OCI-LY7 (cell line): ENCODE measurements around the gene CLGN. TPM values are rescaled to one million over a fixed set of nuclear protein-coding genes. Genes with fewer than 3 reads are reported as not detected.

ENCODE experiments used
- Bru-seq: library from RNA; stranded (reverse); fragments of 400-500 nt; gene quantifications from one replicate; lab custom pipeline; 2021; lab: Mats Ljungman, UMichigan
- BruChase-seq, 2 experiments: library from RNA; stranded (reverse); fragments of 400-500 nt; gene quantifications; one replicate each; lab custom pipeline; 2021; lab: Mats Ljungman, UMichigan
- BruUV-seq: library from RNA; stranded (reverse); fragments of 400-500 nt; replicated peaks from 2 replicates; lab custom pipeline; 2021; lab: Mats Ljungman, UMichigan
- CTCF ChIA-PET: fragments of 300-600 bp; sonication (Branson Sonifier 250); formaldehyde crosslinking; loops from one replicate; lab custom pipeline; 2022; ENCODE audit warnings: antibody characterized with exemption; ENCODE audit not compliant: unreplicated experiment; lab: Charles Lee
- POLR2A ChIA-PET: fragments of 300-600 bp; sonication (Branson Sonifier 250); formaldehyde crosslinking; loops from one replicate; lab custom pipeline; 2022; ENCODE audit warnings: antibody characterized with exemption; lab: Charles Lee
- DNase-seq: peaks from one replicate; pipeline ENCODE4 v3.0.0-alpha.2; 2015; ENCODE audit warnings: low spot score
- H2AFZ ChIP-seq: fragments of 200-600 bp; sonication (generic), shearing (Covaris generic); 2 replicates; pipeline ENCODE4 v1.6.1; 2014; ENCODE audit warnings: mild to moderate bottlenecking, antibody characterized with exemption, low read length, moderate library complexity
- H3K27ac ChIP-seq: fragments of 200-600 bp; sonication (generic); 2 replicates; pipeline ENCODE4 v1.5.1; 2014; ENCODE audit warnings: mixed run types, low read depth, mild to moderate bottlenecking, moderate library complexity, low read length, inconsistent platforms; ENCODE audit not compliant: poor library complexity, severe bottlenecking
- H3K36me3 ChIP-seq: fragments of 200-600 bp; sonication (generic); 2 replicates; pipeline ENCODE4 v1.6.1; 2014; ENCODE audit warnings: mild to moderate bottlenecking, antibody characterized with exemption, low read length, moderate library complexity, mixed read lengths; ENCODE audit not compliant: insufficient read depth
- H3K4me1 ChIP-seq: fragments of 200-600 bp; sonication (generic); 2 replicates; pipeline ENCODE4 v1.5.1; 2014; ENCODE audit warnings: mild to moderate bottlenecking, low read length; ENCODE audit not compliant: insufficient read depth, poor library complexity, severe bottlenecking
- H3K4me2 ChIP-seq: fragments of 200-600 bp; sonication (generic); 2 replicates; pipeline ENCODE4 v1.6.1; 2014; ENCODE audit warnings: mild to moderate bottlenecking, low read length
- H3K4me3 ChIP-seq: fragments of 200-600 bp; sonication (generic); 2 replicates; pipeline ENCODE4 v1.5.1; 2014; ENCODE audit warnings: mild to moderate bottlenecking, low read depth, low read length; ENCODE audit not compliant: poor library complexity, severe bottlenecking
- H3K79me2 ChIP-seq: fragments of 200-600 bp; sonication (generic); 2 replicates; pipeline ENCODE4 v1.6.1; 2016; ENCODE audit warnings: low read depth, mild to moderate bottlenecking, low read length, moderate library complexity, mixed read lengths; ENCODE audit not compliant: insufficient read depth
- H3K9me2 ChIP-seq: fragments of 200-600 bp; sonication (generic); 2 replicates; pipeline ENCODE4 v1.6.1; 2016; ENCODE audit warnings: mild to moderate bottlenecking, low read length, mixed read lengths; ENCODE audit not compliant: insufficient read depth
- H3K9me3 ChIP-seq: fragments of 200-600 bp; sonication (generic); 2 replicates; pipeline ENCODE4 v1.6.1; 2014; ENCODE audit warnings: mild to moderate bottlenecking, mixed run types, low read length, mixed read lengths
- H4K20me1 ChIP-seq: fragments of 200-600 bp; sonication (generic); 2 replicates; pipeline ENCODE4 v1.6.1; 2014; ENCODE audit warnings: mild to moderate bottlenecking, antibody characterized with exemption, low read length, moderate library complexity, mixed read lengths; ENCODE audit not compliant: insufficient read depth
- CTCF ChIP-seq: fragments of 200-600 bp; sonication (generic); conservative IDR thresholded peaks from 2 replicates; pipeline ENCODE4 v1.5.1; 2014; ENCODE audit warnings: mild to moderate bottlenecking, antibody characterized with exemption, low read length, moderate library complexity, mixed read lengths
- EZH2phosphoT487 ChIP-seq: fragments of 200-600 bp; sonication (generic); IDR thresholded peaks from 2 replicates; pipeline ENCODE4 v1.6.1; 2018; ENCODE audit warnings: low read depth, borderline replicate concordance, mild to moderate bottlenecking, mixed run types, antibody characterized with exemption, low read length, moderate library complexity, mixed read lengths
- intact Hi-C: fragments of 100-400 bp; cut with micrococcal nuclease; formaldehyde crosslinking; loops from one replicate; pipeline ENCODE4 v1.10.0; 2022; ENCODE audit not compliant: unreplicated experiment
- long read RNA-seq: library from polyadenylated mRNA; stranded (forward); transcript quantifications from one replicate; pipeline ENCODE4 v2.0.0, GENCODE V29; 2022
- total RNA-seq, 2 experiments: library from RNA; depleted of rRNA in 1 of 2; stranded (reverse); fragments of >200 nt in 1 of 2; shearing (Covaris generic) in 1 of 2; gene quantifications; 2 replicates each; pipeline ENCODE4 v1.2.3, GENCODE V29; 2014 to 2022

Gene CLGN
- total RNA-seq (2014; rRNA removed; shearing (Covaris generic)) (1.1 and 1.3 TPM in 2 replicates), total RNA-seq (2022) (2.5 and 4.2 TPM in 2 replicates), Bru-seq, nascent RNA (percentile 44 among the genes with signal in this experiment), BruChase-seq, experiment 1, labeled RNA remaining after a 6-hour chase (percentile 35 among the genes with signal in this experiment), BruChase-seq, experiment 2, labeled RNA remaining after a 2-hour chase (percentile 38 among the genes with signal in this experiment)
- long read RNA-seq, transcript CLGN-201 (15 exons, 3,043 nt) = major isoform, 9 of 13 reads
- long read RNA-seq, partial matches to known transcripts = 1 of 13 reads
- long read RNA-seq, other reads (novel, unspliced or antisense) = 2 of 13 reads

DNA sequence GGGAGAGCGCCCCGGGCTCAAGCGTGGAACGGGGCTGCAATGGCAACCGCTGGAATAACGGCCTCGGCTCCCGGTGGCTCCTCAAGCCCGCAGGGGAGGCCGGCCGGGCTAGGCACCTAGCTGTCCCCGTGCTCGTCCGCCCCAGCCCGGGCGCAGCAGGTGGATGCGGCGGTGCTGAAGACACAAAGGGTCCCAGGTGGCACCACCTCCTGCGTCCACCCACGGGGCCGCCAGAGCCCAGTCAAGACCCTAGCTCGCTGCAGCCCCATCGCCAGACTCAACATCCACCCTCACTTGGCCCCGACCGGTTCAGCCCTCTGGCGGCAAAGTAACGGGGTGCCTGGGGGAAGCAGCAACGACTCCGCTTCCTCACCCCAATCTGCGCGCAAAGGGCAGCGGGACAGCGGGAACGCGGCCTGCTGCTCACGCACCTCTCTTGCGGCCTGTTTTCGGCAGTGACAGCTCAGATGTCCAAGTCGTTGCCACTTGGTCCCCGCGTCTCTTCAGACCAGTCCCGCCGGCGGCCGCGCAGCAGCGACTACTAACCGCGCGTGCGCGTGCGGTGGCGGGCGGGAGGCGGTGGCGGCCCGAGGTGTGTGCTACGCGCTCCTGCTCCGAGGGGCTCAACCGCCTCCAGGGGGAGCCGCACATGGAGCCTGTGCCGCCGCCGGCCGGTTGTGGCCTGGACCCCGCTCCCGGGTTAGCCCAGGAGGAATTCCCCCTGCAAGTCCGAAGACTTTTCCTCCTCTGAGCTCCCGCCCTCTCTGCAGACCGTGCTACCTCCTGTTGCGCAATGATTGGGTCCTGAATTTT lies at the start of gene CLGN:
TSS of gene CLGN (minus strand) at position 543 of the 813 bp plus-strand sequence. CDS start 14,570 bp downstream, outside the sequence.
- peak within 1 kb of the TSS; percentile 72 for H3K4me3 ChIP-seq
- H4K20me1 ChIP-seq = no peaks in the 10 kb centered on the region
- no peaks in the 10 kb centered on the region for H3K36me3 ChIP-seq
- H3K9me2 ChIP-seq = no peaks in the 10 kb centered on the region
- peaks cover 10% of the 10 kb centered on the region for H3K4me1 ChIP-seq
- no peak within 1 kb of the TSS for H3K27ac ChIP-seq
- no TSS peak for BruUV-seq
- intact Hi-C loops = loop anchor here (1.0 to 5.0 kb wide), 3 partner anchors 95 to 423 kb away; partner anchors contain the start of gene ELMOD2
- peak within 1 kb of the TSS; percentile 93 for H2AFZ ChIP-seq
- no peaks in the 10 kb centered on the region for H3K79me2 ChIP-seq
- ChIA-PET CTCF (interaction anchor here (1.5 kb wide), 1 partner anchor 54 kb away, joined by 5 read pairs; the partner anchor contains the start of gene SCOC), POLR2A (interaction anchor here (0.7 to 1.5 kb wide), 7 partner anchors 9 to 97 kb away, joined by 3 to 6 read pairs (median 4); partner anchors contain the start of genes ELMOD2 and SCOC)
- H3K4me2 ChIP-seq = peak within 1 kb of the TSS; percentile 83
- TF ChIP-seq EZH2phosphoT487 = no peak
- TF ChIP-seq CTCF = peak; percentile 78
- H3K9me3 ChIP-seq = no peaks in the 10 kb centered on the region
- peak; percentile 82 for DNase-seq

GRCh38 chr4:140472156-140472555 lies 44.7 kb upstream of the CLGN start:
- no peaks in the 10 kb centered on the region for H3K9me3 ChIP-seq
- no peaks in the 10 kb centered on the region for H4K20me1 ChIP-seq
- no peaks in the 10 kb centered on the region for H3K4me1 ChIP-seq
- no peaks in the 10 kb centered on the region for H3K36me3 ChIP-seq
- H3K4me2 ChIP-seq = no peak overlapping the region
- intact Hi-C loops = no loop called here
- no peaks in the 10 kb centered on the region for H3K79me2 ChIP-seq
- no peak for TF ChIP-seq CTCF
- TF ChIP-seq EZH2phosphoT487 = no peak
- H3K27ac ChIP-seq = no peak overlapping the region
- H2AFZ ChIP-seq = no peak overlapping the region
- H3K9me2 ChIP-seq = no peaks in the 10 kb centered on the region
- no peak overlapping the region for H3K4me3 ChIP-seq
- DNase-seq = no peak
- POLR2A ChIA-PET = interaction anchor here (0.5 kb wide), 1 partner anchor 1068 kb away, joined by 5 read pairs; no protein-coding TSS in a partner anchor
- no TSS peak for BruUV-seq
- CTCF ChIA-PET = no interaction called here
